DOHH2 (cell line): ENCODE results near the gene PDHB.

Source experiments
- EZH2phosphoT487 ChIP-seq: fragments of 200-600 bp; sonication (generic); IDR thresholded peaks from 2 replicates; pipeline ENCODE4 v1.6.1; 2017; ENCODE audit warnings: borderline replicate concordance, mild to moderate bottlenecking, antibody characterized with exemption, low read length, moderate library complexity, mixed read lengths
- TF ChIP-seq, protein P1 (sequence below): fragments of 200-600 bp; sonication (generic); IDR thresholded peaks from one replicate; pipeline ENCODE4 v1.5.1; 2014; ENCODE audit warnings: antibody characterized with exemption, mild to moderate bottlenecking, low read depth, low read length; ENCODE audit not compliant: poor library complexity, severe bottlenecking

DNA sequence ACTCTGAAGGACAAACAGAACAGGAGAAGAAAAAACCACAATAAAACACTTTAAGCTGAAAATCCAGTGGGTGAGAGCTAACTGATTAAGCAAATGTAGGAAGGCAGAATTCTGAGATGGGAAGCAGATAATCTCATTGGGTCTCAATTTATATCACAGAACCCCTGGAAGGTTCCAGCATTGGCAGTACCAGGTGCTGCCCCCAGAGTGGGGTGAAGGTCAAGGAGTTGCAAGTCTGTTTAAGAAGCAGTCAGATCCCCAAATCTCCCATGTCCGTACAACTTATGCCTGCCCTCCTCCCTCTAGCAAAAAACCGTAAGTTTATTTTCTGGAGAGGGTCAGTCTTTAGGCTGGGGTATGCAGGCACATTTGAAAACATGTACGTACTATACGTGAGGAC, 55.9 kb downstream of the PDHB start:
- TF ChIP-seq, protein P1, sequence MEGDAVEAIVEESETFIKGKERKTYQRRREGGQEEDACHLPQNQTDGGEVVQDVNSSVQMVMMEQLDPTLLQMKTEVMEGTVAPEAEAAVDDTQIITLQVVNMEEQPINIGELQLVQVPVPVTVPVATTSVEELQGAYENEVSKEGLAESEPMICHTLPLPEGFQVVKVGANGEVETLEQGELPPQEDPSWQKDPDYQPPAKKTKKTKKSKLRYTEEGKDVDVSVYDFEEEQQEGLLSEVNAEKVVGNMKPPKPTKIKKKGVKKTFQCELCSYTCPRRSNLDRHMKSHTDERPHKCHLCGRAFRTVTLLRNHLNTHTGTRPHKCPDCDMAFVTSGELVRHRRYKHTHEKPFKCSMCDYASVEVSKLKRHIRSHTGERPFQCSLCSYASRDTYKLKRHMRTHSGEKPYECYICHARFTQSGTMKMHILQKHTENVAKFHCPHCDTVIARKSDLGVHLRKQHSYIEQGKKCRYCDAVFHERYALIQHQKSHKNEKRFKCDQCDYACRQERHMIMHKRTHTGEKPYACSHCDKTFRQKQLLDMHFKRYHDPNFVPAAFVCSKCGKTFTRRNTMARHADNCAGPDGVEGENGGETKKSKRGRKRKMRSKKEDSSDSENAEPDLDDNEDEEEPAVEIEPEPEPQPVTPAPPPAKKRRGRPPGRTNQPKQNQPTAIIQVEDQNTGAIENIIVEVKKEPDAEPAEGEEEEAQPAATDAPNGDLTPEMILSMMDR: no peak
- TF ChIP-seq EZH2phosphoT487: no peak
